GM19099 (cell line): Measurements from ENCODE around the gene NCOA5.

Experiments
- POLR2A ChIP-seq: IDR thresholded peaks from 3 replicates; pipeline ENCODE4 v1.6.1; 2011; ENCODE audit warnings: low read depth; ENCODE audit not compliant: insufficient read length; ENCODE audit errors: extremely low read depth

The NCOA5 gene

DNA sequence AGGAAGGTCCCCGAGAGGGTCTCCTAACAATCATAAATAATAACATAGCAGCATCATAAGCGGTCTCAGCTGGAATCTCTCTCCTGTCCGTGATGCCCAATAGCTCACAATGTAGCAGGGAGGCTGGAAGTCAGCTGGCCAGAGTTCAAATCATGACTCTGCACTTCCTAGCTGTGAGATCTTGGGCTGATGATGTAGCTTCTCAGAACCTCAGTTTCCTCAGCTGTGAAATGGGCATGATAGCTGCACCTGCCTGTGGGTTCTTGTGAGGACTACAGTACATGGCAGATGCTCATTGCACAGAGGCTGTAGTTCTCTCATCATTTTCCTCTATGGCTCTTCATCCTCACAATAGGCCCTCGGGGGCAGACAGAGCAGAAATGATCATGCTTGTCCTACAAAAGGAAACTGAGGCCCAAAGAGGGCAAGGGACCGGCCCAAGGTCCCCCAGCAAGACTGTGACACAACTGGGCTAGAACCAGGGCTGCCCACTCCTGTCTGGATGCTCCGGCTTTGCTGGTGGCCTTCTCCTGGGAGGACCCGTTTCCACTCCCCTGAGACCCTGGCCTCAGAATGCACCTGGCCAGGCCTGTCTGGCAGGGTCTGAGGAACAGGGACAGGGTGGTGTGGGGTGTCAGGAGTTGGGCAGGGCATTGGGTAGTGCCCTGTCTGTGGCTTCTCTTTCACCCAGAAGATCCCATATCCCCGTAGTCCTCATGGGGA, 43.0 kb downstream of the NCOA5 start:
- no peak for TF ChIP-seq POLR2A

DNA sequence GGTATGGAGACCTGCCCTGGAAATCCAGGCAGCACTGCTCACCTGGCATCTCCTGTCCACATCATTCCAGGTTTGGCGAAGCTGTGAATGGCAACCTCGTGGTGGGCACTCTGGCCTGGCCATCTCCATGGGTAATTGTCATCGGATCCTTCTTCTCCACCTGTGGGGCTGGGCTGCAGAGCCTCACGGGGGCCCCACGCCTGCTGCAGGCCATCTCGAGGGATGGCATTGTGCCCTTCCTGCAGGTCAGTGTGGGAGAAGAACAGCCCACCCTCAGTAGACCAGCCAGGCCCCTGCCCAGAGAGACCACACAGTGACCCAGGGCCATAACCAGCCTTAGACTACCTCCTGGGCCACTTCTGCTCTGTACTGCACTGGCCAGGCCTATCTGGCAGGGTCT, 44.9 kb downstream of the NCOA5 start:
- no peak for TF ChIP-seq POLR2A

DNA sequence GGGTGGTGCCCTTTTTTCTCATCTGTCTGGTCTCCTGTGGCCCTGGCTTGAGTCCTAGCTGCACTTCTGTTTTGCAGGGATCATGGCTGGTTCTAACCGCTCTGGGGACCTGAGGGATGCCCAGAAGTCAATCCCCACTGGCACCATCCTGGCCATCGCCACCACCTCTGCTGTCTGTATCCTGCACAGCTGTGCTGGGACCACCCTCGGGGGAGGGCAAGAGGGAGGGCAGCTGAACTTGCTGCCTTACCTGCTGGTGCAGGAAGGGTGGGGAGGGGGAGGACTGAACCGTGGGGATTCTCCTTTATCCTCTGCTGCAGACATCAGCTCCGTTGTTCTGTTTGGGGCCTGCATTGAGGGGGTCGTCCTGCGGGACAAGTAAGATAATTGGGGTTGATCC, 46.2 kb downstream of the NCOA5 start:
- no peak for TF ChIP-seq POLR2A

DNA sequence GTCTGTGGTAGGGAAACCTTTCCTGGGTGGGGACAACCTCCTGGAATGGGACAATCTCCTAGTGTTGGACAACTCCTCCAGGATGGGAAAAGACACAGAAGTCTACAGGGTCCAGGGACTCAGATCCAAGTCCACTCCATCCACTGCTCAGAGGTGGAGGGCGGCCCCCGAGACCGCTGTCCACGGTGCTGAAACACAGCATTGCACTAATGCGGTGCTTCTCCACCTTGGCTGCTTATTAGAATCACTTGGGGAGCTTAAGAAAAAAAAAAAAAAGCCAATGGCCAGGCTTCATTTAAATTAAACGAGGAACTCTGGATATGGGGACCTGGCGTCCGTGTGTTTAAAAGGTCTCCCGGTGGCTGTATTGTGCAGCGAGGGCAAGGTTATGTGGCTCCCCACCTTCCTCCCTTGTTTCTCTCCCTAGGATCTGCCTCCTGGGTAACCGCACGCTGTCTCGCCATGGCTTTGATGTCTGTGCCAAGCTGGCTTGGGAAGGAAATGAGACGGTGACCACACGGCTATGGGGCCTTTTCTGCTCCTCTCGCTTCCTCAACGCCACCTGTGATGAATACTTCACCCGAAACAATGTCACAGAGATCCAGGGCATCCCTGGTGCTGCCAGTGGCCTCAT, 48.7 kb downstream of the NCOA5 start:
- no peak for TF ChIP-seq POLR2A

DNA sequence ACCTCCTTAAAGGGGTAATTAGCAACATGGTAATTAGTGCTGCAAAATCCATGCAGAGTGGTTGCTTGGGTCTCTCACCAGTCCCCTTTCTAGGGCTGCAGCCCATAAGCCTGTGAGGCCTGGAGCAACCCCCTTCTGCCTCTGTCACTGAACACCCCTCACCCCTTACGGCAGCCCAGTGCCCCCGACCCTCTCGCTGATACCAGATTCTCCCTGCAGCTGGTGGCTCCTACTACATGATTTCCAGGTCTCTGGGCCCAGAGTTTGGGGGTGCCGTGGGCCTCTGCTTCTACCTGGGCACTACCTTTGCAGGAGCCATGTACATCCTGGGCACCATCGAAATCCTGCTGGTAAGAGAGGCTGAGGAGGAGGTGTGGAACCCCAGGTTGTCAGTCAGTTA, 52.7 kb downstream of the NCOA5 start:
- TF ChIP-seq POLR2A = no peak

DNA sequence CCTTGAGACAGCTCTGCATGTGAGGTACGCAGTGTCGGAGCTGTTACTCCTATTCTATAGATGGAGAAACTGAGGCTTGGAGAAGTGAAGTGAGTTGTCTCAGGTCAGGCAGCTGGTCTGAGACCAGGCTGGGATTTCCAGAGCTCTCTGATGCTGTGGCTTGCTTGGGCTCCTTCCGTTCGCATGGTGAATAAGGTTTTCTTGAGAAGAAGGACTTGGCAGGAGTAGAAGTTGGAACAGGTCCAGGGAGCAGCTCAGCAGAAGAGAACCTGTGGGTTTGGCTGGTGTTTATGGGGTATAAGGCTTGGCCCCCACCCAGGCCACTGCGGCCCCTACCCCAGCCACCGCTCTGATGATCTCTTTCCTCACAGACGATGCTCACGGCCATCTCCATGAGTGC, 53.4 kb downstream of the NCOA5 start:
- no peak for TF ChIP-seq POLR2A

DNA sequence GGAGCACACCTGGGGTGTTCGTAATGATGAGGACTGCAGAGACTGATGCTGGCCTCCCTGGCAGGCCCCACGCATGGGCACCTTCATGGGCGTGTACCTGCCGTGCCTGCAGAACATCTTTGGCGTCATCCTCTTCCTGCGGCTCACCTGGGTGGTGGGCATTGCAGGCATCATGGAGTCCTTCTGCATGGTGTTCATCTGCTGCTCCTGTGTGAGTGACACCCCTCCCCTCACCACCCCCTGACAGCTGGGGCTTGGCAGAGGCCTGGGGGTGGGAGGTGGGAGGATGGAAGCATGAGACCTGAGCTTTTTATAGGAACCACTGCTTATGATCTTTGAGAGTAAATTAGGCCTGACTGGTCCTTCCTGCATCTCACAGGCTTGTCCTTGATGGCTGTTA, 54.0 kb downstream of the NCOA5 start:
- no peak for TF ChIP-seq POLR2A

DNA sequence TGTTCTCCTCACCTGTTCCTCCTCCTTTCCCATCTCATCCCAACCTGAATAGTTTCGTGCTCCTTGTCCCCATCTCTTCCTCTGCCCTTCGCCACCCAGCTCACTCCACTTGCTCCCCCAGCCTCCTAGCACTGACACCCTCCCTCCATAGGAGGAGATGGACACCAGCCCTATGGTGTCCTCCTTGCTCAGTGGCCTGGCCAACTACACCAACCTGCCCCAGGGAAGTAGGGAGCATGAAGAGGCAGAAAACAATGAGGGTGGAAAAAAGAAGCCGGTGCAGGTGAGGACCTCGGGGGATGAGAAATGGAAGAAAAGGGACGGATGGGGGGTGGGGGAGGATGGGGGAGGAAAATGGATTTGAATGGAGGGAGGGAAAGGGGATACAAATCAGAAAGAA, 54.5 kb downstream of the NCOA5 start:
- TF ChIP-seq POLR2A = no peak

DNA sequence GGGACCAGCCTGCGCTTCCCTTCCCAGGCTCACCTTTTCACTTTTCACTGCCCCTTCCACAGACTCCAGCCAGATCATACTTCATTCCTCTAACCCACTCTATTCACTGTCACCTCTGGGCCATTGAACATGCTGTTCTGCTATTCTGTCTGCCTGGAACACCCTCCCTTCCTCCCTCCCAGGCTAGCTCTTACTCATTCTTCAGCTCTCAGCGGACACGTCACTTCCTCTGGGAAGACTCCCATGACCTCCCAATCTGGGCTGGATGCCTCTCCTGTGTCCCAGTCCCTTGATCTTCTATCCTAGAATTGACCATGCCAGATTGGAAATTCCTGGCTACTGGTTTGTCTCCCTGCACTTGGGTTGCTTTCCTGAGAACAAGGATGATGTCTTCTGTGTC, 55.7 kb downstream of the NCOA5 start:
- TF ChIP-seq POLR2A = no peak

DNA sequence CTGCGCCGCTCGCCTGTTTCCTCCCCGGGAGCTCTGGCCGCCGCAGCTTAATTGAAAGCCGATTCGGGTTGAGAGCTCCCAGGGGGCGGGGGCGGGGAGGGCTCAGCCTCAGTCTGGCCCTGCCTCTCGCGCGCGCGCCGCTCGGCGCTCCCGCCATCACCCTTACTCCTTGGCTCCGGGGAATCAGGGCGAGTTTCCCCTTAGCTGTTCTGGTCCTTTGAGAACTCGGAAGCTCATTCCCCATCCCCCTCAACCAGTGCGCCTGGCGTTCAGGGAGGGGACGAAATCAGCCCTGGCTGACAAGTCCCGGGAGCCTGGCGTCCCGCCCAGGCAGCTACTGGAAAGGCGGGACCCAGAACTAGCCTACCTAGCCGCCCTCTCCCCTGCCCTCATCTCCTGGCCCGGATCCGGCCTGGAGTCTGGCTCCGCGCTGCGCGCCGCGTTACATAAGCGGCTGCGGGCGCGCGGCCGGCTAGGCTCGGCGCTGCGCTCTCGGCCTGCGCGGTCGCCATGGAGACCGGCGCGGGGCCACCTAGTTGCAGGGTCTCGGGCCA, 58.0 kb downstream of the NCOA5 start:
- TF ChIP-seq POLR2A = no peak

DNA sequence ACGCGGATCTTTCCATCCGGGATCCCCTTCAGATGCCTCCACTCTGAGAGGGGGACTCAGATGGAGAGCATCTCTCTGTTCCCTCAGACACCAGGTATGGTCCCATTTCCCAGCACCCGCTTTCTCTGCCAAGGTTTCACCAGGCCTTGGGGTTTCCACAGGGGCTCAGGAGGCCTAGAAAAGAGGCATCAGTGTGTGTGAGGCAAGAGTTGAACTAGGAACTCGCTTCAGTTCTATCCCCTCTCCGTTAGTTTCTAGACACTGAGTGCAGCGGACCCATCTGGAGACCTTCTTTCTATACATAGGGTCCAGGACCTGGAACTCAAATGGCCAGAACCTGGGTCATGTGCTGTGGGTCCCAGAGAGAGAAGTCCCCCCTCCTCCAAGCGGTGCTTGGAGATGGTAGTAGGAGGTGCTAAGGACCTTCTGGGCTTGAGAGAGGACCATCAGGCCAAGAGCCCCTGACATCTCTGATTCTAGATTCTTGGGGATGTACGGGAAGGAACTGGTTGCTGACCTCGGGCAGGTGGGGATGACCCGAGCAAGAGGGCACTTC, 58.7 kb downstream of the NCOA5 start:
- TF ChIP-seq POLR2A = no peak

DNA sequence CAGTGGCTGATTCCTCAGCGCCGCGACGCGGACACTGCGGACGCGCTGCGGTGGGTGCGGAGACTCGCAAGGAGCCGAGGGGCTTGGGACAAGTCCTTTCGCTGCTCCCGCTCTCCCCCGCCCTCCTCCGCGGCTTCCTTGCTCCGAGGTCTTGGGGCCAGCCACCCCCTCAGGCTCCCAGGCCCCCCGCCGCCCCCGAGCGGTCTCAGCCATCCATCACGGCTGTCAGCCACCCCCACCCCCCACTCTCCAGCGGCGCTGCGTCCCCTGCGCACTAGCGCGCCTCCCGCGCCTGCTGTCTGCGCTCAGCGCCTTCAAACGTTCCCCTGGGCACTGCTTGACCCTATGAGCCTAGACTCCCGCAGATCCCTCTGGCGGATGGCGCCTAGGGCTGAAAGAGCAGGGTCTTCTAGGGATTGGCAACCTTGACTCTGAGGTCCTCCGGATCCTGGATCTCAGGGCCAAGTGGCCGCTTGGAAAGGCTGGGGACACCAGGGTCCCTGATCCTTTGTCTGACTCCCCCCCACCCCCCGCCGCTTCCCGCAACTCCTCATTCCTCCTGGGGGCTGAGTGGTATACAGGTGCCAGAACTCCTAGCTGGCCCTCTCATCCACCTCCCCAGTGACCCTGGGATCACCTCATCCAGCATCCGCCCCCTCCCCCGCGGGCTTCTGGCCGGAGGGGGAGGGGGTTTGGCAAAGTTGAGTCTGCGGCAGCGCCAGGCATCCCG, 59.3 kb downstream of the NCOA5 start:
- no peak for TF ChIP-seq POLR2A

DNA sequence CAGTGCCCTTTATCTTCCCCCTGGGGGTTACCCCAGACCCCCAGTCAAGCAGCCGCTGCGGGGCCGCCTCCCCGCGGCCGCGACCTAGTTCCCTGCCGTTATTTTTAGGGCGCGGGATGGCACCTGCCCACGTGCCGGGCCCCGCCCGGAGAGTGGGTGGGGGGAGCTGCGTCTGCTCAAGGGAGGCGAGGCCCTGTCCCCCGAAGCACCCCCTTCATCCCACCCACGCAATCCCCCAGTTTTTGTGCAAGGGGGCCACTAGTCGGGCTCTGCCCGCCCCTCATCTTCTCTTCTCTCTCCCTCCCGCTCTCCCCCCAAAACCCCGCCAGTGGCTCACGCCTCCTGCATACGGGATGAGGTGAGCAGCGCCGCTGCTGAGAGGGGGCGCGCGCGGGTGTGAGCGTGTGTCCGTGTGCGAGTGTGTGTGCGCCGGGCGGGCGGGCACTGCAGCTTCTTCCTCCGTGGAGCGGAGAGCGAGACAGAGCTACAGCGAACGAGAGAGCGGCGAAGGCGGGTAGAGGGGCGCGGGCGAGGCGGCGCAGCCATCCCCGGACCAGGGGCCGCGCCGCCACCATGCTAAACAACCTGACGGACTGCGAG, 60.9 kb downstream of the NCOA5 start, which contains the start of gene SLC12A5:
TSS of gene SLC12A5 (plus strand) at position 444 of the 600 bp plus-strand sequence. CDS start at position 574, 130 bp downstream.
- no peak for TF ChIP-seq POLR2A

DNA sequence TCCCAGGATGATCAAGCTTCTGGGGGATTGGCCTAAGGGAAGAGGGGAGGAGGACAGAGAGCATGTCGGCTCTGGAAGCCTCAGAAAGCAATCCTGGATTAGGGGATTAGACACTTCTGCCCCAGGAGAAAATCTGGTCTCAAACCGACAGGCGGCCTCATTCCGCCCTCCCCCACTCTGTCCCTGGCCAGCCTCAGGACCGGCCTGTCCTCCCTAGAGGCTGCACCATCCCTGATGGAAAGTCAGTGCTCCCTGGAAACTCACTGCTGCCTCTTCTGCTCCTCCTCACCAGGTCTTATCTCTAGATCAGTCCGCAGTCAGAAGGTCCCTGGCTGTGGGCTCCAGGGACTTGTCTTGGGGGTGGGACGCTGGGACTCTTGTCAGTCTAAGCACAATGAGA, 61.7 kb downstream of the NCOA5 start:
- TF ChIP-seq POLR2A = no peak
